Activated CD4-positive, CD25-positive, alpha-beta regulatory T cell (primary cell): ENCODE measurements around the gene GRAMD1B.

Experiments used
- DNase-seq, 4 experiments: peaks; one replicate each; lab custom pipeline; 2025; lab: John Stamatoyannopoulos, UW

The GRAMD1B gene

GRCh38 chr11:123429913-123430720, at the start of gene GRAMD1B:
TSS of gene GRAMD1B (plus strand) at chr11:123430269. CDS start at chr11:123430793, 524 bp downstream.
- peak; percentile 19 to 60 (median 40) for DNase-seq

DNA sequence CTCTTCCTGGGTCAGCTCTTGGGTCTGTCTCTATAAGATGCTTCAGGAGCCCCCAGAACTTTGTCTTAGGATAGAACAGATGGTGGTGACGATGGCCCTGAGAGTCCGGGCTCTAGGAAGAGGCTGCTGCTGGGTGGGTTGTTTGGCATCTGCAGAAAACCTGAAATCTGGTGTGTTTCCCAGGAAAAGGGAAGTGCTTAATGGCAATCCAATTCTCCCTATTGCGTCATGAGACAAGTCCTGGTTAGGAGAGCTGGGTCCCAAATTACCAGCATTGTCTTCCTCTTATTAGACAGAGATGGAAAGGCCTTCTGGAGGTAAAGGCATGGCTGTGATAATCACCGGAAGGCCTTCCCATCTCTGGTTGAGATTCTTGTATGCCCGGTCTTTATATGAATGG, 48.9 kb upstream of the GRAMD1B start:
- no peak for DNase-seq

GRCh38 chr11:123381817-123382554, 48.1 kb upstream of the GRAMD1B start:
- no peak for DNase-seq

DNA sequence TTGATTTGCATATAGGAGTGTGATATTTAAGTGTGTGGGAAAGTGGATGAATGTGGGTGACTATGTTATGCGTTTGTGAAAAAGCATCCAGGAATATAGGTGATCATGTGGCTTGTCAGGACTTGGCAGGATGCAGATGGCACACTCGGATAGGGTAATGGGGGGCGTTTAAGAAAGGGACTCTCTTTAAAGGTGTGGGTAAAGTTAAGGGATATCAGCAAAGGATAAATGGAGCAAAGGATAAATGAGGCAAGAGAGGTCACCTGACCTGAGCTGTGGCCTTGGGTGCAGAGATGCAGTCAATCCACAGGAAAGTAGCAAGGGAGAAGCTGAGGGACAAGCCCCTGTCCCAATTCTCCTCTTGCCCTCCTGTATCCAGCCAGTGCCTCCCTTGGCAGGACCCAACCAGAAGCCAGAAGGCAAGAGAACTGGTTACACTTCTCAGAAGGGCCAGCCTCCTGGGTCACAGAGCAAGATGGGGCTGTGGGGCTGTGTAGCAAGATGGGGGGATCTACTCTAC, 47.5 kb upstream of the GRAMD1B start:
- no peak for DNase-seq

- DNase-seq, result no peak
Measured at GRCh38 chr11:123384116-123384515, 46.0 kb upstream of the GRAMD1B start.

GRCh38 chr11:123386796-123387510, 43.1 kb upstream of the GRAMD1B start:
- DNase-seq, result no peak

GRCh38 chr11:123388640-123389039, 41.4 kb upstream of the GRAMD1B start:
- no peak for DNase-seq

DNA sequence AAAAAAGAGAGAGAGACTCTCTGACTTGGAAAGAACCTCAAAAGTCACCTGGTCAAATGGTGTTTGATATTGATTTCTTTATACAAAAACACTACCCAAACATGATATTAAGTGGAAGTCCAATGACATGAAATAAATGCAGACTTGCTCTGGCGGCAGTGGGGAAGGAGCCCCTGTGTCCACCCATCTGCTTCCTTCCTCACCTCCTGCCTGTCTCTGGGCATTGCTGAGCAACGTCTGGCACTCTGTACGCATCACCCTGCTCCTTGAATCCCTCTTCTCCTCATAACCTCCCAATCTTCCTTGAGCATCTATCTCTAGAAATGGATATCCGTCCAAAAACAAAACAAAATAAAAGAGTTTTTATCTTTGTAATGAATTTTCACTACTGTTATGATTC, 39.9 kb upstream of the GRAMD1B start:
- no peak for DNase-seq

- DNase-seq, result no peak
Measured at GRCh38 chr11:123391646-123392348, 38.3 kb upstream of the GRAMD1B start.

- no peak for DNase-seq
Measured at GRCh38 chr11:123392431-123392830, 37.6 kb upstream of the GRAMD1B start.

DNA sequence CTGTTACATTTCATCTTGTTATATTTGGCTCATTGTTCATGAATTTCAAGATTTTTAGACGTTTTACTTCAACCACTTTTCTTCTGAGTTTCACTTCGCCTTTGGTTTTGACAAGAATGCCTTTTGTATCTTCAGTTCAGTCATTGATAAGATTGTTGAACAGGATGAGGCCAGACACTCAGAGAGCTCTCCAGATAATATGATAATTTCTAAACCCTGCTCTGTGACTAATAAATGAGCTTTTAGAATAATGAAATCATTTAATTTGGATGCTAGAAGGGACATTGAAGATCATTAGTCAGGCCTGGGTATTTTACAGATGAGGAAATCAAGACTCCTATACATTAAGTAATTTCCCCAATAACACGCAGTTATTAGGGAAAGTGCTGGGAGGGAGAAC, 37.2 kb upstream of the GRAMD1B start:
- no peak for DNase-seq

DNA sequence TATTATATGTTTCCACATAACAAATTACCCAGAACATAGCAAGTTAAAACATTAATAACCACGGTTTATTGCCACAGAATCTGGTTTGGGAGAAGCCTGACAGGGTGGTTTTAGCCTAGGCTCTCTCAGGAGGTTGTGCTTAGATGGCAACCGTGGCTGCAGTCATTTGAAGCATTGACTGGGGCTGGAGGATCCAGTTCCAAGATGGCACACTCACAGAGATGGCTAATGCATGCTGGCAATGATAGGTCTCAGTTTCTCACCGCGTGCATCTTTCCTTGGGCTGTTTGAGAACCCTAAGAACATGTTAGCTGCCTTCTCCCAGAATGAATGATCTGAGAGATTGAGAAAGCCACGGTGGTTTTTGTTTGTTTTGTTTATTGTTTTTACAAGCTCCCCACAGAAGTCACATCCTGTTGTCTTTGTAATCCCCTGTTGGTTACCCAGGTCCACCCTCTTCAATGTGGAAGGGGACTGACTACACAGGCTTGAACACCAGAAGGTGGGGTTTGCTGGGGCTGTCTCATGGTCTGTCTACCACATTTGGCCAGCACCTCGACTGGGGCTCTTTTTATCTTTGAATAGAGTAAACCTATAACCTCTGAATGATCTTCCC, 36.6 kb upstream of the GRAMD1B start:
- DNase-seq, result no peak

- no peak for DNase-seq
Measured at GRCh38 chr11:123404676-123405075, 25.4 kb upstream of the GRAMD1B start.

GRCh38 chr11:123405123-123405592, 24.9 kb upstream of the GRAMD1B start:
- DNase-seq, result no peak

DNA sequence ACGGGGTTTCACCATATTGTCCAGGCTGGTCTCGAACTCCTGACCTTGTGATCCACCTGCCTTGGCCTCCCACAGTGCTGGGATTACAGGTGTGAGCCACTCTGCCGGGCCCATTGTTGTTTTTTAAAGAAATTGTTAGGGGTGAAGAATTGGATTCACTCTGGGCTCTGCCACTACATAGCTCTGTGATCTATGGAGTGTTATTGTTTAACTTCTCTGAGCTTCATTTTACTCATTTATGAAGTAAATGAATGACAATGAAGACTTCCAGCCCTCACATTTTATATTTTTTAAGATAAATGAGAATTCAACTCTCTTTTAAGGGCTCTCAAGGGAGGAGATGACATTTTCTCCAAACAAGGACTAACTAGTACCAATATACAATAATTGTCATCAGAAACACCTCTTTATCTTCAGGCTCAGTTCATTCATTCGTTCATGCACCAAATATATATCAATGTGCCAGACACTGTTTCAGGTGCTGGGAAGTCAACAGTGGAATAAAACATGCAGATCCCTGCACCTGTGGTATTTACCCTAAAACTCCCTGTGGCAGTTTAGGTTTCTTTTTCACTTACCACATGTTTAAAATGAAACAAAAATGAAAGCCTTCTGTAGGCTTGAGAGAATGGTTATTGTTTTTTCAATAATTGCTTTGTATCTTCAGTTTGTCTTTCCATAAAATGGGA, 23.5 kb upstream of the GRAMD1B start:
- no peak for DNase-seq

- DNase-seq, result peak; percentile 5 to 33 (median 7)
Measured at GRCh38 chr11:123407130-123407995, 22.7 kb upstream of the GRAMD1B start.

DNA sequence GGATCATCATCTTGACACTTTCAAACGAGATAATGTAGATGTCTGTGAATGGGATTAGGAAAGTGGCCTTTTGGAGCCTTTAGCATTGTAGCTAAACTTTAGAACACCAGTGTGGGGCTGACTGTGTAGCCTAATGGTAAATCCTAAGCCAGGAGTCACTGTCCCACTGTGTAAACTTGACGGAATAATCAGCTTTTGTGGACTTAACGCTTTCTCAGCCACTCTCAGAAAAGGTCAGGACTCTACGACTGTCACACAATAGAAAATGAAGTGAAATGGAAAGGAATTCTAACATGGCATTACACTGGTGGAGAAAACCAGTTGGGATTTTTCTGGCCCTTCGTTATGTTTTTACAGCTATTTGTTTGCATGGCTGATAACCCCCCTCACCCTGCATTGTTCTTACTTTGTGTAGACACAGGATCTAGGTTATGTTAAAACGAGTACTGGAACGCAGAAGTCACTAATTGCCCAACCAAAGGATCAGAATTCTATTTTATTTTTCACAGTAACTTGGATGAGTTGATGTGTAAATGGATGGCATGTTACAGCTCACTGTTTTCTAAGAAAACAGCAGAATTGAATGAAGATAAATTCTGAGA, 22.0 kb upstream of the GRAMD1B start:
- DNase-seq, result no peak

- no peak for DNase-seq
Measured at GRCh38 chr11:123408619-123409455, 21.2 kb upstream of the GRAMD1B start.
